Measurements from ENCODE around the gene TAF11L2. TPM values are rescaled to one million over a fixed set of nuclear protein-coding genes. Genes with fewer than 3 reads are reported as not detected.

TAF11L2 gene
- total and polyA plus RNA-seq, 2 of the 4 experiments (the other 2 are of a cell fraction) = not detected

DNA sequence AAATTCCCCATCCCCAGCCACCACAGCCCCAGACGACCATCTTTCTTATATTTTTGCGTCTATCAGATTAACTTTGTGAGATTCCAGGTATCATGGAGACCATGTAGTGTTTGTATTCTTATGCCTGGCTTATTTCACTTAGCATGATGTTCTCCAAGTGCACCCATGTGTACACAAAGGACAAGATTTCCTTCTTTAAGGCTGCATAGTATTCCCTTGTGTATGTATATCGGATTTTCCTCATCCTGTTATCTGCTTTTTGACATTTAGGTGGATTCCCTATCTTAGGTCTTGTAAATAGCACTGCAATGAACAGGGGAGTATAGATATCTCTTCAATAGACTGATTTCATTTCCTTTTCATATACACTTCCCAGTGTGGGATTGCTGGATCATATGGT lies 5.3 kb upstream of the TAF11L2 start:
- no peak overlapping the region for H3K4me2 ChIP-seq (ENCODE audit: low read depth, low read length)
- peaks cover 6% of the 10 kb centered on the region for H3K27me3 ChIP-seq (ENCODE audit: control insufficient read depth, insufficient read depth, low read length)
- H2AK9ac ChIP-seq (replicated peaks; ENCODE audit: low read depth, low read length, poor library complexity) = no peak overlapping the region
- H3K18ac ChIP-seq (ENCODE audit: low read depth, low read length) = no peak overlapping the region
- intact Hi-C loops (cut with micrococcal nuclease) (no loop called here), dilution Hi-C loops (cut with HindIII; ENCODE audit: low sequenced_read_pairs, unreplicated experiment) (no loop called here), in situ Hi-C loops (cut with MboI; ENCODE audit: low sequenced_read_pairs) (no loop called here)
- H3K36me3 ChIP-seq (ENCODE audit: control insufficient read depth, insufficient read depth, low read length) = no peaks in the 10 kb centered on the region
- no peak overlapping the region for H4K5ac ChIP-seq (ENCODE audit: low read depth, low read length)
- H3K23ac ChIP-seq (ENCODE audit: low read depth, low read length) = no peak overlapping the region
- H2BK20ac ChIP-seq (ENCODE audit: low read depth, low read length) = no peak overlapping the region
- no peak overlapping the region for H3K14ac ChIP-seq (replicated peaks; ENCODE audit: low read depth, low read length)
- DNase-seq = no peak
- ChIA-PET CTCF (no interaction called here), POLR2A (ENCODE audit: unreplicated experiment) (no interaction called here)
- H4K8ac ChIP-seq (ENCODE audit: low read depth in 2 of 2, low read length in 2 of 2) = no peak overlapping the region
- H2BK15ac ChIP-seq (ENCODE audit: low read depth, low read length) = no peak overlapping the region
- H2AK5ac ChIP-seq (ENCODE audit: low read depth, low read length) = no peak overlapping the region
- H3K4ac ChIP-seq (ENCODE audit: low read depth, low read length) = no peak overlapping the region
- no peak overlapping the region for H3K4me3 ChIP-seq (ENCODE audit: insufficient read depth, low read depth, low read length)
- no TSS peak for BruUV-seq (replicated peaks)
- TF ChIP-seq NFE2L2 (IDR thresholded peaks at IDR 0.05; ENCODE audit: low read depth, low read length) (no peak), MAZ (IDR thresholded peaks at IDR 0.05; ENCODE audit: borderline replicate concordance, low read depth, low read length) (no peak), SMC3 (IDR thresholded peaks at IDR 0.05; ENCODE audit: low read depth, low read length) (no peak), CEBPB (IDR thresholded peaks at IDR 0.05; ENCODE audit: low read depth, low read length) (no peak), FOS (IDR thresholded peaks at IDR 0.05; ENCODE audit: low read depth, low read length) (no peak), RAD21 (IDR thresholded peaks at IDR 0.05; ENCODE audit: low read length) (no peak), RFX5 (IDR thresholded peaks at IDR 0.05; ENCODE audit: low read depth, low read length) (no peak), MXI1 (IDR thresholded peaks at IDR 0.05; ENCODE audit: borderline replicate concordance, low read depth, low read length) (no peak), POLR2A (IDR thresholded peaks at IDR 0.05; ENCODE audit: low read depth, low read length) (no peak), BHLHE40 (IDR thresholded peaks at IDR 0.05; ENCODE audit: low read depth, low read length) (no peak)
- TF ChIP-seq, protein P1, sequence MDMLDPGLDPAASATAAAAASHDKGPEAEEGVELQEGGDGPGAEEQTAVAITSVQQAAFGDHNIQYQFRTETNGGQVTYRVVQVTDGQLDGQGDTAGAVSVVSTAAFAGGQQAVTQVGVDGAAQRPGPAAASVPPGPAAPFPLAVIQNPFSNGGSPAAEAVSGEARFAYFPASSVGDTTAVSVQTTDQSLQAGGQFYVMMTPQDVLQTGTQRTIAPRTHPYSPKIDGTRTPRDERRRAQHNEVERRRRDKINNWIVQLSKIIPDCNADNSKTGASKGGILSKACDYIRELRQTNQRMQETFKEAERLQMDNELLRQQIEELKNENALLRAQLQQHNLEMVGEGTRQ (IDR thresholded peaks at IDR 0.05; ENCODE audit: low read depth, low read length) = no peak
- TF ChIP-seq, protein P2, sequence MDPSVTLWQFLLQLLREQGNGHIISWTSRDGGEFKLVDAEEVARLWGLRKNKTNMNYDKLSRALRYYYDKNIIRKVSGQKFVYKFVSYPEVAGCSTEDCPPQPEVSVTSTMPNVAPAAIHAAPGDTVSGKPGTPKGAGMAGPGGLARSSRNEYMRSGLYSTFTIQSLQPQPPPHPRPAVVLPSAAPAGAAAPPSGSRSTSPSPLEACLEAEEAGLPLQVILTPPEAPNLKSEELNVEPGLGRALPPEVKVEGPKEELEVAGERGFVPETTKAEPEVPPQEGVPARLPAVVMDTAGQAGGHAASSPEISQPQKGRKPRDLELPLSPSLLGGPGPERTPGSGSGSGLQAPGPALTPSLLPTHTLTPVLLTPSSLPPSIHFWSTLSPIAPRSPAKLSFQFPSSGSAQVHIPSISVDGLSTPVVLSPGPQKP (IDR thresholded peaks at IDR 0.05; ENCODE audit: borderline replicate concordance, low read depth, low read length) = no peak
- TF ChIP-seq, protein P3, sequence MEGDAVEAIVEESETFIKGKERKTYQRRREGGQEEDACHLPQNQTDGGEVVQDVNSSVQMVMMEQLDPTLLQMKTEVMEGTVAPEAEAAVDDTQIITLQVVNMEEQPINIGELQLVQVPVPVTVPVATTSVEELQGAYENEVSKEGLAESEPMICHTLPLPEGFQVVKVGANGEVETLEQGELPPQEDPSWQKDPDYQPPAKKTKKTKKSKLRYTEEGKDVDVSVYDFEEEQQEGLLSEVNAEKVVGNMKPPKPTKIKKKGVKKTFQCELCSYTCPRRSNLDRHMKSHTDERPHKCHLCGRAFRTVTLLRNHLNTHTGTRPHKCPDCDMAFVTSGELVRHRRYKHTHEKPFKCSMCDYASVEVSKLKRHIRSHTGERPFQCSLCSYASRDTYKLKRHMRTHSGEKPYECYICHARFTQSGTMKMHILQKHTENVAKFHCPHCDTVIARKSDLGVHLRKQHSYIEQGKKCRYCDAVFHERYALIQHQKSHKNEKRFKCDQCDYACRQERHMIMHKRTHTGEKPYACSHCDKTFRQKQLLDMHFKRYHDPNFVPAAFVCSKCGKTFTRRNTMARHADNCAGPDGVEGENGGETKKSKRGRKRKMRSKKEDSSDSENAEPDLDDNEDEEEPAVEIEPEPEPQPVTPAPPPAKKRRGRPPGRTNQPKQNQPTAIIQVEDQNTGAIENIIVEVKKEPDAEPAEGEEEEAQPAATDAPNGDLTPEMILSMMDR (conservative IDR thresholded peaks at IDR 0.05; ENCODE audit: low read depth, low read length) = no peak
- no peak overlapping the region for H2BK5ac ChIP-seq (ENCODE audit: low read depth, low read length, poor library complexity, severe bottlenecking)
- H4K91ac ChIP-seq (ENCODE audit: insufficient read depth, low read depth, low read length) = no peak overlapping the region
- H4K20me1 ChIP-seq (ENCODE audit: insufficient read depth, low read length) = no peaks in the 10 kb centered on the region
- no peaks in the 10 kb centered on the region for H3K9me3 ChIP-seq (ENCODE audit: control insufficient read depth, insufficient read depth, low read length)
- WGBS, 2 experiments (ENCODE audit: extremely low coverage in 2 of 2, insufficient read length in 1 of 2) = no CpG with 5 or more reads among the region's 3 CpGs
- no peak overlapping the region for H3K9ac ChIP-seq (ENCODE audit: low read depth, low read length)
- no peak overlapping the region for H3K27ac ChIP-seq (ENCODE audit: insufficient read depth, low read length)
- H2AFZ ChIP-seq (replicated peaks; ENCODE audit: low read length, poor library complexity) = no peak overlapping the region
- no peak overlapping the region for H3K56ac ChIP-seq (ENCODE audit: extremely low read depth, insufficient read depth, low read length)
- ATAC-seq (ENCODE audit: low read depth) = no peak
- no peak overlapping the region for H2BK120ac ChIP-seq (ENCODE audit: low read depth, low read length)
- H3K79me1 ChIP-seq (ENCODE audit: low read depth in 1 of 2, low read length in 2 of 2) = no peaks in the 10 kb centered on the region
- H3K9me1 ChIP-seq (ENCODE audit: insufficient read depth, low read length) = no peaks in the 10 kb centered on the region
- no peaks in the 10 kb centered on the region for H3K4me1 ChIP-seq (ENCODE audit: control insufficient read depth, insufficient read depth, low read length)

All from IMR-90 (cell line).